NCI-H226 (cell line): Measurements from ENCODE around the gene ZNF883.

Source experiments
- DNase-seq: peaks from one replicate; pipeline ENCODE4 v3.0.0-alpha.2; 2015

The ZNF883 gene

GRCh38 chr9:112917047-112917986 is 94.7 kb downstream of the ZNF883 start:
- DNase-seq, result peak; percentile 32

- DNase-seq, result no peak
Observed at GRCh38 chr9:112914524-112914923, 97.5 kb downstream of the ZNF883 start.

GRCh38 chr9:112913326-112913725 is 98.7 kb downstream of the ZNF883 start:
- no peak for DNase-seq

- no peak for DNase-seq
Observed at GRCh38 chr9:112912636-112913035, 99.4 kb downstream of the ZNF883 start.

GRCh38 chr9:112911736-112912135 is 100.3 kb downstream of the ZNF883 start:
- no peak for DNase-seq
